ENCODE data around the gene PTPRH. TPM values are rescaled to one million over a fixed set of nuclear protein-coding genes. Genes with fewer than 3 reads are reported as not detected.

Gene PTPRH
- total and polyA plus RNA-seq, 9 of the 15 experiments (the other 6 are each of a cell fraction or from before 2014, with no cell fraction given): 0.87 to 34.3 (median 22.7) TPM

GRCh38 chr19:55173714-55174409, 35.4 kb downstream of the PTPRH start (continued):
- TF ChIP-seq POLR2B (IDR thresholded peaks at IDR 0.05; ENCODE audit: low read depth, partially characterized antibody) (peak; percentile 16), ZNF740 (CRISPR knock-in tag; IDR thresholded peaks at IDR 0.05) (peak; percentile 37; the same call in 1 of the 2 replicates), ZNF740 (tag; IDR thresholded peaks at IDR 0.05) (no peak), TARDBP (IDR thresholded peaks at IDR 0.05) (no peak), SMARCA4 (IDR thresholded peaks at IDR 0.05) (0 out of 2 replicates have a peak, but pooled peaks have one; percentile 14), MNT (conservative IDR thresholded peaks at IDR 0.05) (peak; percentile 29 to 61; a peak in 2 of 4 replicates), VEZF1 (CRISPR knock-in tag; IDR thresholded peaks at IDR 0.05) (peak; percentile 32; the same call in 1 of the 2 replicates), ATF7 (IDR thresholded peaks at IDR 0.05) (no peak; the same call in 1 of the 2 replicates), ZNF347 (CRISPR knock-in tag; IDR thresholded peaks at IDR 0.05; ENCODE audit: low read depth) (no peak), FOXJ3 (CRISPR knock-in tag; IDR thresholded peaks at IDR 0.05) (no peak), RB1 (IDR thresholded peaks at IDR 0.05; ENCODE audit: low read depth) (peak; percentile 6; the same call in 1 of the 2 replicates), ZNF263 (CRISPR knock-in tag; IDR thresholded peaks at IDR 0.05; ENCODE audit: borderline replicate concordance) (peak; percentile 26; the same call in 1 of the 2 replicates), ZFPM2 (CRISPR knock-in tag; IDR thresholded peaks at IDR 0.05) (no peak), LEF1 (IDR thresholded peaks at IDR 0.05) (no peak), MBD1 (CRISPR knock-in tag; IDR thresholded peaks at IDR 0.05) (no peak), EGR1 (conservative IDR thresholded peaks at IDR 0.05) (peak; percentile 31; the same call in 1 of the 2 replicates), ILK (tag; IDR thresholded peaks at IDR 0.05; ENCODE audit: borderline replicate concordance, low read depth) (no peak), ZC3H4 (CRISPR knock-in tag; IDR thresholded peaks at IDR 0.05; ENCODE audit: borderline replicate concordance) (no peak), ELF1 (tag; IDR thresholded peaks at IDR 0.05) (peak; percentile 63), E2F5 (CRISPR knock-in tag; IDR thresholded peaks at IDR 0.05) (no peak), MEF2D (tag; conservative IDR thresholded peaks at IDR 0.05; ENCODE audit: low read depth) (no peak), ZC3H8 (IDR thresholded peaks at IDR 0.05) (no peak), NFRKB (IDR thresholded peaks at IDR 0.05; ENCODE audit: low read depth) (0 out of 2 replicates have a peak, but pooled peaks have one; percentile 26), RNF2 (IDR thresholded peaks at IDR 0.05) (0 out of 2 replicates have a peak, but pooled peaks have one; percentile 7)

Data from K562 (cell line).